ENCODE results near the gene NFIX. TPM values are rescaled to one million over a fixed set of nuclear protein-coding genes. Genes with fewer than 3 reads are reported as not detected.

The NFIX gene
- total and polyA plus RNA-seq, 12 donors = 16.8 to 162 (median 138) TPM

DNA sequence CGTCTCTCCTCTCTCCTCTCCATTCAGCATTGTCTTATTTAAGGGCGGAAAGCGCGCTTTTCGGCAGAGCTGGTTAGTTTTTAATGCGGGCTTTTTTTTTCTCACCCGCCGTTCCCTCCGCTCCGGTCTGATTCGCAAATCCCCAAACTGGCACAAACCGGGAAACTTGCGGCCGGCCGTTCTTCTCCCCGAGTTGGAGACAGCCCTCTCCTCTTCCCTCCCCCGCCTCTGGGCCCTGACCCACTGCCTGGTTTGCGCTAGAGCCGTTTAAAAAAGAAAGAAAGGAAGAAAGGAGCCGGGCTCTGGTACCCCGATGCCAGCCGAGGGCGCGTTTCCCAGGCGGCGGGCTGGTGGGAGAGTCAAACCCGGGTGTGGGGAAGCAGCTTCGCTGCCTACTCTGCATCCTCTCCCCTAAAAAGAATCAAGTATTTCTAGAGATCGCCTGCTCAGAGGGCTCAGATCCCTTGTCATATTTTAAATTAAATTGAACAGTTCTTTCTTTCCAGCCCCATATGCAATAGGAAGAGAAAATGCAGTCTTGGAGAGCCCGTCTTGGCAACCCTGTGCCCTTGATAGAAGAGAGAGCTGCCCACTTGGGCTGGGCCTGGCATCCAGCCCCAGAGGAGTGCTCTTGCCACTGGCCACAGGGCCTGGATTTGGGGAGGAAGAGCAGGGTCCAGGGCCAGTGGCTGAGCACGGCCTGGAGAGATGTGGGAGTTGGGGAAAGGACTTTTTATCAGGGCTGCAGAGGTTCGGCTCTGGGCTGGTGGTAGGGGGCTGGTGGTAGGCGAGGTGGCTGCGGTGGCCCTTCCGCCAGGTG lies 19.0 kb downstream of the NFIX start:
- Histone ChIP-seq H3K27me3 (peaks cover 0 to 62% (median 0%) of the 10 kb centered on the region in 7 donors), H3K36me3 (no peaks in the 10 kb centered on the region), H3K4me3 (peak overlapping the region in 8 of 10 donors; percentile 14 to 49 (median 42)), H3K27ac (peak overlapping the region; percentile 46 to 96 (median 79)), H3K9me3 (no peaks in the 10 kb centered on the region), H3K4me1 (peaks cover 49 to 100% (median 87%) of the 10 kb centered on the region in 9 donors)
- DNase-seq (no peak), ATAC-seq (no peak)
- 64 to 75% methylated on average over 35 of the region's 35 CpGs for WGBS, 2 donors
- no peak for TF ChIP-seq CTCF (IDR thresholded peaks at IDR 0.05)
- intact Hi-C loops (cut with DNase I) = no loop called here

GRCh38 chr19:13014921-13015280 lies 19.6 kb downstream of the NFIX start:
- 87 to 88% methylated on average over 4 of the region's 4 CpGs for WGBS, 2 donors
- DNase-seq (no peak), ATAC-seq (no peak)
- no peak for TF ChIP-seq CTCF (IDR thresholded peaks at IDR 0.05)
- Histone ChIP-seq H3K27ac (peak overlapping the region; percentile 46 to 96 (median 79)), H3K4me1 (peaks cover 53 to 100% (median 87%) of the 10 kb centered on the region in 9 donors), H3K9me3 (no peaks in the 10 kb centered on the region), H3K4me3 (peak overlapping the region in 4 of 10 donors; percentile 41 to 49 (median 42)), H3K27me3 (peaks cover 0 to 56% (median 0%) of the 10 kb centered on the region in 7 donors), H3K36me3 (no peaks in the 10 kb centered on the region)
- intact Hi-C loops (cut with DNase I) = loop anchor here in 1 of 10 donors (5.0 kb wide), 1 partner anchor 47 kb away; no protein-coding TSS in a partner anchor

DNA sequence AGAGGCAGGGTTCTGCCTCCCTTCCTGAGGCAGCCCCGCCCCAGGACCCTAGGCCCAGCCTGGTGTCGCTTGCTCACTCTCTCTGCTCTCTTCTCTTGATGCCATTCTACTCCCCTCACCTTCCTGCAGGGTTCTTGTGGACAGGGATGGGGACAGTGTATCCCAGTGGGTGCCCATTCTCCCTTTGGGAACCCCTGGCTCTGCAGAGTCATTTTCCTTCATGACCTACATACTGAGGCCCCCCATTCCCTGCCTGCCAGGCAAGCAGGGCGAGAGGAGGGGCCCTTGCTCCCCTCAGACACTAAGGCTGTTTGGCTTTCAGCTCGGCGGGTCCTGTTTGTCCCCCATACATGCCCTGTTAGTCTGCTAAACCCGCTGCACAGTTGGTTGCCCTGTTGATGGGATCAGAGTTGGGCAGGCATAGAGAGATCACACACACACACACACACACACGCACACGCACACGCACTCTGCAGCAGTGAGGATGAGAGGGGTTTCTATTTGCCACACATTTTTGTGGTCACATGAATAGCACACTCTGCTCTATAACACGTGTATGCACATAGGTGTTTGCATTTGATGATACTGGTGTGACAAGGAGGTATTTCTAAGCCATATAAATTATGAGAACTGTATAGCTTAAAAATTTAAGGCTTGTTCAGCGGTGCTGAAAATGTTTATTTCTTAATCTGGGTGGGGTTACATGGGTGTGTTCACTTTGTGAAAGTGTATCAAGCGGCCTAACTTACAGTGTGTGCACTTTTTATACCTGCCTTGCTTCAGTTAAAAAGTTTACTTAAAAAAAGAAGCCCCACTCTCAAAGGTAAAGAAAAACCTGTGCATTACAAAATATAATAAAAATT lies 20.3 kb downstream of the NFIX start:
- intact Hi-C loops (cut with DNase I) = loop anchor here in 2 of 10 donors (2.0 to 5.0 kb wide), 2 partner anchors 17 to 47 kb away; no protein-coding TSS in a partner anchor
- Histone ChIP-seq H3K9me3 (no peaks in the 10 kb centered on the region), H3K4me3 (peak overlapping the region in 2 of 10 donors; percentile 42 to 49), H3K27me3 (peaks cover 0 to 49% (median 0%) of the 10 kb centered on the region in 7 donors), H3K4me1 (peaks cover 53 to 100% (median 87%) of the 10 kb centered on the region in 9 donors), H3K36me3 (no peaks in the 10 kb centered on the region), H3K27ac (peak overlapping the region in 9 of 10 donors; percentile 8 to 96 (median 78))
- 77 to 87% methylated on average over 12 of the region's 12 CpGs for WGBS, 2 donors
- peak in 1 of 2 donors; percentile 5 for DNase-seq
- no peak for TF ChIP-seq CTCF (IDR thresholded peaks at IDR 0.05)
- no peak for ATAC-seq

DNA sequence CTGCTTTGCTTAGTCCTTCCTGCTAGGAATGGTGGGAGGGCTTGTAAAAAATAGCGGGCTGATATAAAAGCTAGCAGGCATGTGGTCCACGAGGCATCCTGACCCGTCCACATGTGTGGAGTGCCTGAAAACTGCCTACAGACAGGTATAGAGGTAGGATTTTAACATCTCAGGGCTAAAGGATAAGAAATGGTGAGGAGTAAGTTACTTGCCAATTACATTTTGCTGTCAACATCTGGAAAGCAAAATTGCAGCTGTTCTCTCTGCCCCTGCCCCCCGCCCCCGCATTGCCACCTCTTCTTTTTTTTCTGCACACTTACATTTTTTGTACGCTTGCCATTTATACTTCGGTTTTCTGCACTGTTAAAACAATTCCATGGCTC lies 21.0 kb downstream of the NFIX start:
- WGBS, 2 donors = 68% methylated on average over 7 of the region's 7 CpGs
- Histone ChIP-seq H3K36me3 (no peaks in the 10 kb centered on the region), H3K4me3 (peak overlapping the region in 1 of 10 donors; percentile 10), H3K4me1 (peaks cover 53 to 99% (median 89%) of the 10 kb centered on the region in 9 donors), H3K27ac (peak overlapping the region in 7 of 10 donors; percentile 30 to 96 (median 90)), H3K9me3 (no peaks in the 10 kb centered on the region), H3K27me3 (peaks cover 0 to 43% (median 0%) of the 10 kb centered on the region in 7 donors)
- no peak for DNase-seq
- no peak for ATAC-seq
- intact Hi-C loops (cut with DNase I) = loop anchor here in 2 of 10 donors (2.0 to 5.0 kb wide), 2 partner anchors 17 to 46 kb away; no protein-coding TSS in a partner anchor
- TF ChIP-seq CTCF (IDR thresholded peaks at IDR 0.05) = no peak

All from heart right ventricle (tissue), 16 donors.